NCI-H2227 (cell line): ENCODE data around the gene LUZP2.

ENCODE experiments used
- DNase-seq: peaks from one replicate; lab custom pipeline; 2025; ENCODE audit not compliant: unreplicated experiment; lab: John Stamatoyannopoulos, UW

The LUZP2 gene

GRCh38 chr11:25065746-25066145 is 568.9 kb downstream of the LUZP2 start:
- no peak for DNase-seq

- DNase-seq, result no peak
Observed at GRCh38 chr11:25066706-25067105, 569.9 kb downstream of the LUZP2 start.

GRCh38 chr11:25068451-25068850 is 571.6 kb downstream of the LUZP2 start:
- no peak for DNase-seq

GRCh38 chr11:25094085-25094802 is 597.4 kb downstream of the LUZP2 start:
- DNase-seq, result no peak

- DNase-seq, result no peak
Observed at GRCh38 chr11:25119416-25119815, 622.6 kb downstream of the LUZP2 start.
